Fibroblast of pulmonary artery (primary cell): ENCODE data around the gene TMPRSS4.
A peak's percentile ranks its signal among the peaks of the same experiment; 100 is the strongest.

Source experiments
- DNase-seq: peaks from one replicate; pipeline ENCODE4 v3.0.0-alpha.2; 2010; ENCODE audit warnings: low read depth
- H3K4me3 ChIP-seq: replicated peaks from 2 replicates; pipeline ENCODE4 v1.5.1; 2011; ENCODE audit warnings: low read depth, mild to moderate bottlenecking, control low read depth, low read length, moderate library complexity
- TF ChIP-seq, protein P1 (sequence below): IDR thresholded peaks from 2 replicates; pipeline ENCODE4 v1.5.1; 2011; ENCODE audit warnings: mild to moderate bottlenecking, control low read depth, low read length, inconsistent platforms; ENCODE audit errors: missing control alignments

TMPRSS4 gene

DNA sequence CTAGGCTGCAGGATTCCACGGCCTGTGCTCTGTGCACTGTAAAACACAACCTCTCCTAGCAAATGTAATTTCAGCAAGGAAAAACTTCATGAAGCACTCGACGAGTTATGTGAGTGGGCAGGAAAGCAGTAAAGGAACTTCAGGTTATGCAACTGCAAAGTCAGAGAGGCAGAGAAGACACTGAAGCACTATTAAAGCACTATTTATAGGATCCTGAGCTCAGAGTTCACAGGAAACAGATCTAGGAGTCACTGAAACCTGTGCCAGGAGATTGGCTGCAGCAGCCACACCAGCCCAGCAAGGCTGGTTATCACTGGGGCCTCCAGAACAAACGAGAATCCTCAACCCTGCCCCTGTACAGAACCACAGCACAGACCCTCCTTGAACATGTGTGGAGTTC lies 7.4 kb downstream of the TMPRSS4 start:
- no peak overlapping the region for H3K4me3 ChIP-seq
- DNase-seq = peak; percentile 21
- TF ChIP-seq, protein P1, sequence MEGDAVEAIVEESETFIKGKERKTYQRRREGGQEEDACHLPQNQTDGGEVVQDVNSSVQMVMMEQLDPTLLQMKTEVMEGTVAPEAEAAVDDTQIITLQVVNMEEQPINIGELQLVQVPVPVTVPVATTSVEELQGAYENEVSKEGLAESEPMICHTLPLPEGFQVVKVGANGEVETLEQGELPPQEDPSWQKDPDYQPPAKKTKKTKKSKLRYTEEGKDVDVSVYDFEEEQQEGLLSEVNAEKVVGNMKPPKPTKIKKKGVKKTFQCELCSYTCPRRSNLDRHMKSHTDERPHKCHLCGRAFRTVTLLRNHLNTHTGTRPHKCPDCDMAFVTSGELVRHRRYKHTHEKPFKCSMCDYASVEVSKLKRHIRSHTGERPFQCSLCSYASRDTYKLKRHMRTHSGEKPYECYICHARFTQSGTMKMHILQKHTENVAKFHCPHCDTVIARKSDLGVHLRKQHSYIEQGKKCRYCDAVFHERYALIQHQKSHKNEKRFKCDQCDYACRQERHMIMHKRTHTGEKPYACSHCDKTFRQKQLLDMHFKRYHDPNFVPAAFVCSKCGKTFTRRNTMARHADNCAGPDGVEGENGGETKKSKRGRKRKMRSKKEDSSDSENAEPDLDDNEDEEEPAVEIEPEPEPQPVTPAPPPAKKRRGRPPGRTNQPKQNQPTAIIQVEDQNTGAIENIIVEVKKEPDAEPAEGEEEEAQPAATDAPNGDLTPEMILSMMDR = no peak

DNA sequence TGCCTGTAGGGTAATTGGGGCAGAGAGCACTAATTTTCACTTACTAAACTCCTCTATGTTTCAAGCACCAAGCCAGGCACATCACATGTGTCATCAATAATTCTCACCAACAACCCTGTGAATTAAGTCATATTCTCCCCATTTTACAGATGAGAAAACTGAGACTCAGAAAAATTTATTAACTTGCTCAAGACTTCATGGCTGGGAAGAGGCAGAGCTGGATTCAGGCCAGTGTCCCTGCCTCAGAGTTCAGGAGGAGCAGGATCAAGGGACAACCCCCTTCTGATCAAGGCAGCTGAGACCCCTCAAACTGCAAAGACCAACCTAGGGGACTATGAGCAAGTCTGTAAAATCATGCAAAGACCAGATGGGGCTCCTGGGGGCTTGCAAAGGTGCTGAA lies 7.8 kb downstream of the TMPRSS4 start:
- no peak for DNase-seq
- TF ChIP-seq, protein P1 = no peak
- no peak overlapping the region for H3K4me3 ChIP-seq

DNA sequence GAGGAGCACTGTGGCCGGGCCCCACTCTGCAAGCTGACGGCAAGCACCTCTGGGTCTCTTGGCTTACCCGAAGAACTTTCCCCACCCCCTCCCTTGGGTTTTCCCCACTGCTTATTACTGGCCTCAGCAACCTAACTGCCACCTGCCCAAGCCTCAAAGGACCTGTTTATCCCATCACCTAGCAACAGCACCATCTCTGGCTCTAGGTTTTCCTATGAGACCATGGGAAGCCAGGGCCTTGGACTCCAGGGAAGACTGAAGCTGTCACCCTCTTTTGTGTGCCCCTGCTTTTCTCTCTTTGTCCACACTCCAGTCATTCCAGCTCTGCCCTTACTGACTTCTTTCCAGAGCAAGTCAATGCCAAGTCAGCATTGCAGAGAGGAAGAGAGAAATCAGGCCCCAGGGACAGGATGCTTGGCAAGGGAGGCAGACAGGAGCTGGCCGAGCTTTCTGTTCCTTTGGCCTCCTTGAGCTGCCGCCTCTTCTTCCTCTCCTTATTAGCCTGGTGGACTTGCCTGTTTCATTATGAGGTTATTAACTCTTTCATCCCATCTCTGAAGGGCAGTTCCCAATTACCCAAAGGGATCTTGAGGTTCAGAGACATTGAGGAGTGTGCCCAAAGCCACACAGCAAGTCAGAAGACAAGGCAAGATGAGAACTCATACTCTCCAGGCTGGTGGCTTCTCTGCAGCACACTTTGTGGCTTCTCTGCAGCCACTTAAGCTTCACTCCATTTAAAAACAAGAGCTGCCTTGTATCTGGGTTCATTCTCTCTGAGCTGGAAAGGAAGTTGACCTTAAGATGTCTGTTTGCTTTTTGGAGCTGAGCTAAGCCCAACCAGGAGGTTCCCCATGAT lies 10.3 kb downstream of the TMPRSS4 start, which contains the start of gene SMIM35:
SMIM35 (minus strand) TSS at position 51 of the 856 bp plus-strand sequence. CDS start 206 bp downstream, outside the sequence.
- DNase-seq = no peak
- TF ChIP-seq, protein P1 = no peak
- H3K4me3 ChIP-seq = no peak within 1 kb of the TSS

DNA sequence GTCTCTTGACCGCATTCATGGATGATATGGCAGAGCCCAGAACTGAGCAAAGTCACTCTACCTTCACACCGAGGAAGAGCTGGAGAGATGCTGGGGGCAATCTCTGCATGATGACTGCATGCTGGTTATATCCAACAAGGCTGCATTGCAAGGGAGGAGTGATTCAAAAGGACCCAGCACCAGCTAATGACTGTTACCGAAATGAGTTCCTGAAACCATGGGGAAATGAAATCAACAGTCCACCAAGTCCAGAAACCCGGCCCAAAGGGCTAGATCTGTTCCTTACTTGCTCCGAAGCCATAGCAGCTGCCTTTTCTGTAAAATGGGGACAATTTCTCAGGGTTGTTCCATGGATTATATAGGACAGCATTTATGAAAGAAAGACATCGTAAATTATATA lies 11.1 kb downstream of the TMPRSS4 start:
- H3K4me3 ChIP-seq = no peak overlapping the region
- TF ChIP-seq, protein P1 = no peak
- DNase-seq = no peak

GRCh38 chr11:118088531-118088930 lies 11.7 kb downstream of the TMPRSS4 start:
- H3K4me3 ChIP-seq = no peak overlapping the region
- DNase-seq = no peak
- TF ChIP-seq, protein P1 = no peak

DNA sequence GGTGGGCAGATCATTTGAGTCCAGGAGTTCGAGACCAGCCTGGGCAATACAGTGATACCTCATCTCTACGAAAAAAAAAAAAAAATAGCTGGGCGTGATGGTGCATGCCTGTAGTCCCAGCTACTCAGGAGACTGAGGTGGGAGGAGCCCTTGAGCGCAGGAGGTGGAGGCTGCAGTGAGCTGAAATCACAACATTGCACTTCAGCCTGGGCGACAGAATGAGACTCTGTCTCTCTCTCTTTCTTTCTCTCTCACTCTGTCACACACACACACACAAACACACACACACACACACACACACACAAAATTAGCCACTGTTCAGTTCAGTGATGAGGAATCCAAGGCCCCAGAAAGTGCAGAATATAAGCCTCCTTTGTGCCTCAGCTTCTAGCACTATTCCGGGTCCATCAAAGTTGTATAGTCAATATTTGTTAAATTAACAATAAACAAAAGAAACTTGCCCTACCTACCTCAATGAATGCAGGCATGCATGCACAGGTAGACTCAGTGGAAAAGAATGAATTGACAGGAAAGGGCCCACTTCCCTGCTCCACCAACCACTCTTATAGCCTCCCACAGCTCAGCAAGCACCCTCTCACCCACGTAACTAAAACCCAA lies 13.8 kb downstream of the TMPRSS4 start:
- TF ChIP-seq, protein P1 = no peak
- DNase-seq = no peak
- no peak overlapping the region for H3K4me3 ChIP-seq
